HCT116 (cell line): ENCODE results near the gene ABR. TPM values are rescaled to one million over a fixed set of nuclear protein-coding genes. Genes with fewer than 3 reads are reported as not detected.

ENCODE experiments used
- ATAC-seq: fragments of 200-7000 bp; cut with Tn5 transposase; 2 replicates; pipeline ENCODE4 v1.9.1; 2020; ENCODE audit warnings: mild to moderate bottlenecking, moderate library complexity
- BruUV-seq: library from RNA; stranded (reverse); fragments of 400-500 nt; replicated peaks from 2 replicates; lab custom pipeline; 2021; lab: Mats Ljungman, UMichigan
- CTCF ChIA-PET: fragments of 300-600 bp; sonication (Branson Sonifier 250); formaldehyde crosslinking; loops from one replicate; lab custom pipeline; 2021; ENCODE audit warnings: antibody characterized with exemption; lab: Charles Lee
- POLR2A ChIA-PET: fragments of 300-600, 350-600 bp; sonication (Branson Sonifier 250); formaldehyde crosslinking; loops from one replicate; lab custom pipeline; 2021; ENCODE audit warnings: antibody characterized with exemption; lab: Charles Lee
- RAD21 ChIA-PET, 2 experiments: fragments of 300-600 bp; sonication (Branson Sonifier 250); formaldehyde crosslinking; loops; one replicate each; lab custom pipeline; 2023; ENCODE audit warnings: low total read pairs in 2 of 2; ENCODE audit not compliant: uncharacterized antibody in 2 of 2, unreplicated experiment in 2 of 2, low non-redundant PET in 1 of 2; lab: Charles Lee
- DNase-seq: peaks from one replicate; pipeline ENCODE4 v3.0.0-alpha.2; 2010; ENCODE audit warnings: low read depth, low spot score
- H2AFZ ChIP-seq: fragments of 200-600 bp; shearing (Covaris generic), sonication (generic); 2 replicates; pipeline ENCODE4 v1.6.1; 2017; ENCODE audit warnings: low read depth, mixed run types, mixed read lengths, antibody characterized with exemption, low read length; ENCODE audit not compliant: poor library complexity, severe bottlenecking
- H3K27ac ChIP-seq: 2 replicates; pipeline ENCODE4 v1.5.1; 2012; ENCODE audit warnings: low read depth, low read length
- H3K27me3 ChIP-seq: fragments of 200-600 bp; sonication (generic); 2 replicates; pipeline ENCODE4 v1.6.1; 2016; ENCODE audit warnings: mixed run types, low read length, mixed read lengths; ENCODE audit not compliant: insufficient read depth
- H3K36me3 ChIP-seq, 2 experiments: fragments of 200-500 bp in 1 of 2; fragments of 200-600 bp in 1 of 2; sonication (Bioruptor generic) in 1 of 2; sonication (generic) in 1 of 2; 2 replicates each; pipeline versions ENCODE4 v1.5.1 to v1.6.1; 2014 to 2016; ENCODE audit warnings: low read length in 2 of 2, inconsistent platforms in 1 of 2, mixed read lengths in 1 of 2, mixed run types in 1 of 2; ENCODE audit not compliant: insufficient read depth in 2 of 2, control insufficient read depth in 1 of 2
- H3K4me1 ChIP-seq, 2 experiments: fragments of 200-600 bp in 1 of 2; sonication (generic) in 1 of 2; 2 replicates each; pipeline versions ENCODE4 v1.5.1 to v1.6.1; 2012 to 2017; ENCODE audit warnings: low read length in 2 of 2, inconsistent platforms in 1 of 2, mild to moderate bottlenecking in 1 of 2, mixed read lengths in 1 of 2, mixed run types in 1 of 2, moderate library complexity in 1 of 2; ENCODE audit not compliant: insufficient read depth in 2 of 2, control insufficient read depth in 1 of 2
- H3K4me2 ChIP-seq: fragments of 200-600 bp; sonication (generic); 2 replicates; pipeline ENCODE4 v1.6.1; 2017; ENCODE audit warnings: mixed run types, low read length, mixed read lengths
- H3K4me3 ChIP-seq, 2 experiments: fragments of 200-600 bp in 1 of 2; sonication (generic) in 1 of 2; replicated peaks in 1 of 2; 2 replicates each; pipeline ENCODE4 v1.5.1; 2011 to 2016; ENCODE audit warnings: low read length in 2 of 2, control low read depth in 1 of 2, low read depth in 1 of 2, mild to moderate bottlenecking in 1 of 2, mixed read lengths in 1 of 2, mixed run types in 1 of 2
- H3K79me2 ChIP-seq: fragments of 200-600 bp; sonication (generic); 2 replicates; pipeline ENCODE4 v1.6.1; 2017; ENCODE audit warnings: mild to moderate bottlenecking, mixed run types, low read length, moderate library complexity, mixed read lengths; ENCODE audit not compliant: insufficient read depth
- H3K9ac ChIP-seq: fragments of 200-600 bp; sonication (generic); 2 replicates; pipeline ENCODE4 v1.6.1; 2016; ENCODE audit warnings: low read length, mixed read lengths
- H3K9me2 ChIP-seq: fragments of 200-600 bp; sonication (generic), shearing (Covaris generic); 2 replicates; pipeline ENCODE4 v1.6.1; 2017; ENCODE audit warnings: mixed run types, mild to moderate bottlenecking, moderate library complexity; ENCODE audit not compliant: insufficient read depth
- H3K9me3 ChIP-seq, 2 experiments: fragments of 200-500 bp in 1 of 2; fragments of 200-600 bp in 1 of 2; sonication (Bioruptor generic) in 1 of 2; sonication (generic) in 1 of 2; 2 replicates each; pipeline ENCODE4 v1.6.1; 2014 to 2017; ENCODE audit warnings: low read length in 2 of 2, mixed read lengths in 2 of 2, inconsistent platforms in 1 of 2, low read depth in 1 of 2, mild to moderate bottlenecking in 1 of 2, mixed run types in 1 of 2, moderate library complexity in 1 of 2; ENCODE audit not compliant: control insufficient read depth in 1 of 2, insufficient read depth in 1 of 2
- H4K20me1 ChIP-seq: fragments of 200-600 bp; sonication (generic), shearing (Covaris generic); 2 replicates; pipeline ENCODE4 v1.6.1; 2017; ENCODE audit warnings: mixed run types, mild to moderate bottlenecking, moderate library complexity; ENCODE audit not compliant: insufficient read depth
- CBX3 ChIP-seq: IDR thresholded peaks from 2 replicates; pipeline ENCODE4 v1.6.1; 2012; ENCODE audit warnings: low read depth
- CEBPB ChIP-seq: IDR thresholded peaks from 2 replicates; pipeline ENCODE4 v1.6.1; 2012; ENCODE audit warnings: low read depth
- ELF1 ChIP-seq: IDR thresholded peaks from 2 replicates; pipeline ENCODE4 v1.6.1; 2012; ENCODE audit warnings: low read depth, borderline replicate concordance
- EZH2 ChIP-seq: fragments of 200-600 bp; sonication (generic); IDR thresholded peaks from 2 replicates; pipeline ENCODE4 v1.6.1; 2017; ENCODE audit warnings: antibody characterized with exemption, mixed run types
- FOSL1 ChIP-seq: IDR thresholded peaks from 2 replicates; pipeline ENCODE4 v1.6.1; 2012; ENCODE audit warnings: low read depth
- JUND ChIP-seq: IDR thresholded peaks from 2 replicates; pipeline ENCODE4 v1.6.1; 2012
- MAX ChIP-seq: IDR thresholded peaks from 2 replicates; pipeline ENCODE4 v1.6.1; 2012
- POLR2A ChIP-seq: IDR thresholded peaks from 2 replicates; pipeline ENCODE4 v1.7.0; 2011; ENCODE audit warnings: borderline replicate concordance; ENCODE audit not compliant: insufficient read depth, insufficient read length; ENCODE audit errors: extremely low read depth
- POLR2AphosphoS5 ChIP-seq: IDR thresholded peaks from 2 replicates; pipeline ENCODE4 v1.6.1; 2011; ENCODE audit warnings: mild to moderate bottlenecking, low read depth, low read length, moderate library complexity
- SIN3A ChIP-seq: IDR thresholded peaks from 2 replicates; pipeline ENCODE4 v1.6.1; 2012; ENCODE audit warnings: low read depth
- SRF ChIP-seq: IDR thresholded peaks from 2 replicates; pipeline ENCODE4 v1.6.1; 2012; ENCODE audit warnings: low read depth
- TCF7L2 ChIP-seq: IDR thresholded peaks from 2 replicates; pipeline ENCODE4 v1.7.0; 2011; ENCODE audit warnings: borderline replicate concordance, inconsistent platforms; ENCODE audit not compliant: insufficient read depth, insufficient read length; ENCODE audit errors: extremely low read depth
- YY1 ChIP-seq: IDR thresholded peaks from 2 replicates; pipeline ENCODE4 v1.6.1; 2011; ENCODE audit warnings: low read length, low read depth, moderate library complexity, mild to moderate bottlenecking; ENCODE audit not compliant: insufficient replicate concordance; ENCODE audit errors: extremely low read depth
- ZNF274 ChIP-seq: fragments of 200-500 bp; sonication (Bioruptor generic); IDR thresholded peaks from 2 replicates; pipeline ENCODE4 v1.6.1; 2014; ENCODE audit warnings: mild to moderate bottlenecking, low read depth, low read length, inconsistent platforms
- intact Hi-C: fragments of 100-400 bp; cut with micrococcal nuclease; formaldehyde crosslinking; loops from 2 replicates; pipeline ENCODE4 v1.10.0; 2022
- total RNA-seq: library from RNA; stranded (reverse); gene quantifications from one replicate; pipeline ENCODE4 v1.2.1, GENCODE V29; 2021; ENCODE audit not compliant: unreplicated experiment

The ABR gene
- total RNA-seq, 1 experiment from 2014 or later = 58.5 TPM

- ChIA-PET CTCF (interaction anchor here (0.6 to 2.7 kb wide), 2 partner anchors 61 to 92 kb away, joined by 3 to 27 read pairs; no protein-coding TSS in a partner anchor), RAD21 (no interaction called here), POLR2A (no interaction called here)
- ATAC-seq (no peak), DNase-seq (no peak)
- Histone ChIP-seq H3K9me2 (no peaks in the 10 kb centered on the region), H3K27ac (no peak overlapping the region), H4K20me1 (no peaks in the 10 kb centered on the region), H3K4me3 (no peak overlapping the region), H3K79me2 (no peaks in the 10 kb centered on the region), H3K4me1 (peaks cover 0 to 5% of the 10 kb centered on the region in 2 experiments; a peak in 1 of 4 replicates), H3K36me3 (0 out of 4 replicates have a peak, but pooled peaks cover 0 to 4% of the 10 kb centered on the region in 2 experiments), H3K9me3 (no peaks in the 10 kb centered on the region), H3K9ac (no peak overlapping the region), H3K4me2 (no peak overlapping the region), H3K27me3 (no peaks in the 10 kb centered on the region), H2AFZ (no peak overlapping the region)
- no peak for TF ChIP-seq POLR2A
- no peak for TF ChIP-seq EZH2
- intact Hi-C loops = loop anchor here (5.0 kb wide), 1 partner anchor 278 kb away; no protein-coding TSS in a partner anchor
- no TSS peak for BruUV-seq
Observed at GRCh38 chr17:1054656-1055055, 125.1 kb downstream of the ABR start.

- CTCF ChIA-PET = interaction anchor here (0.6 kb wide), 1 partner anchor 61 kb away, joined by 3 read pairs; no protein-coding TSS in a partner anchor
- TF ChIP-seq CBX3 (no peak), POLR2A (no peak), CEBPB (no peak), SRF (no peak), YY1 (no peak), TCF7L2 (no peak), EZH2 (no peak), ZNF274 (no peak), ELF1 (no peak), SIN3A (no peak), JUND (no peak), FOSL1 (no peak), MAX (no peak), POLR2AphosphoS5 (no peak)
- TF ChIP-seq, all 23 proteins: peak for 0
- no peak overlapping the region for H3K4me2 ChIP-seq
- intact Hi-C loops = no loop called here
- no peaks in the 10 kb centered on the region for H3K9me3 ChIP-seq
- no peaks in the 10 kb centered on the region for H3K27me3 ChIP-seq
- no TSS peak for BruUV-seq
- H3K79me2 ChIP-seq = no peaks in the 10 kb centered on the region
- 0 out of 4 replicates have a peak, but pooled peaks cover 0 to 4% of the 10 kb centered on the region in 2 experiments for H3K36me3 ChIP-seq
- ATAC-seq = no peak
- H3K9ac ChIP-seq = no peak overlapping the region
- H3K27ac ChIP-seq = no peak overlapping the region
- no peak overlapping the region for H3K4me3 ChIP-seq
- ChIA-PET POLR2A (no interaction called here), RAD21 (no interaction called here)
- no peaks in the 10 kb centered on the region for H3K9me2 ChIP-seq
- H2AFZ ChIP-seq = no peak overlapping the region
- H3K4me1 ChIP-seq = peaks cover 0 to 4% of the 10 kb centered on the region in 2 experiments; a peak in 1 of 4 replicates
- no peak for DNase-seq
- H4K20me1 ChIP-seq = no peaks in the 10 kb centered on the region
Observed at GRCh38 chr17:1053661-1054360, 126.0 kb downstream of the ABR start.
